Measurements from ENCODE around the gene METAP1D. TPM values are rescaled to one million over a fixed set of nuclear protein-coding genes. Genes with fewer than 3 reads are reported as not detected.
A peak's percentile ranks its signal among the peaks of the same experiment; 100 is the strongest.
"Not testable (repeated sequence)": the region's sequence is repeated elsewhere in the genome, so short reads cannot be mapped to it uniquely, and the experiment has no call there.

The METAP1D gene
- total and polyA plus RNA-seq, 8 donors: 2.8 to 24.4 (median 20.1) TPM

DNA sequence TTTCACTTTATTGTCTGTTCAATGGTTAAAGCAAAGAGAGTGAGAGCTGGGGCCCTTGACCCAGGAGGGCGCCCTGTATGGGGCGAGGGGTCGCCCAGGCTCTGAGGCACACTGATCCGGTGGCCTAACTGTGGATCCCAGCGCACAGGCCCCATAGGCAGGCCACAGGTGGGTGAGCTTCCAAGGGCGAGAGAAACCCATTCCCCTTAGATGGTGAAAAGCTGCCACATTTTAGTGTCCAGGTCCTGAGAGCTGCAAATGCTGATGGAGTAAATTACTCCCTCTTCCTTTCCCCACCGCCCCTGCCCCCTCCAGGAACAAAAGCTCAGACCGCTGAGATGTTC, 108.8 kb downstream of the METAP1D start:
- TF ChIP-seq, protein P1, sequence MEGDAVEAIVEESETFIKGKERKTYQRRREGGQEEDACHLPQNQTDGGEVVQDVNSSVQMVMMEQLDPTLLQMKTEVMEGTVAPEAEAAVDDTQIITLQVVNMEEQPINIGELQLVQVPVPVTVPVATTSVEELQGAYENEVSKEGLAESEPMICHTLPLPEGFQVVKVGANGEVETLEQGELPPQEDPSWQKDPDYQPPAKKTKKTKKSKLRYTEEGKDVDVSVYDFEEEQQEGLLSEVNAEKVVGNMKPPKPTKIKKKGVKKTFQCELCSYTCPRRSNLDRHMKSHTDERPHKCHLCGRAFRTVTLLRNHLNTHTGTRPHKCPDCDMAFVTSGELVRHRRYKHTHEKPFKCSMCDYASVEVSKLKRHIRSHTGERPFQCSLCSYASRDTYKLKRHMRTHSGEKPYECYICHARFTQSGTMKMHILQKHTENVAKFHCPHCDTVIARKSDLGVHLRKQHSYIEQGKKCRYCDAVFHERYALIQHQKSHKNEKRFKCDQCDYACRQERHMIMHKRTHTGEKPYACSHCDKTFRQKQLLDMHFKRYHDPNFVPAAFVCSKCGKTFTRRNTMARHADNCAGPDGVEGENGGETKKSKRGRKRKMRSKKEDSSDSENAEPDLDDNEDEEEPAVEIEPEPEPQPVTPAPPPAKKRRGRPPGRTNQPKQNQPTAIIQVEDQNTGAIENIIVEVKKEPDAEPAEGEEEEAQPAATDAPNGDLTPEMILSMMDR (IDR thresholded peaks at IDR 0.05): no peak
- intact Hi-C loops (cut with DNase I): loop anchor here in 1 of 2 donors (10.0 kb wide), 1 partner anchor 294 kb away; no protein-coding TSS in a partner anchor

DNA sequence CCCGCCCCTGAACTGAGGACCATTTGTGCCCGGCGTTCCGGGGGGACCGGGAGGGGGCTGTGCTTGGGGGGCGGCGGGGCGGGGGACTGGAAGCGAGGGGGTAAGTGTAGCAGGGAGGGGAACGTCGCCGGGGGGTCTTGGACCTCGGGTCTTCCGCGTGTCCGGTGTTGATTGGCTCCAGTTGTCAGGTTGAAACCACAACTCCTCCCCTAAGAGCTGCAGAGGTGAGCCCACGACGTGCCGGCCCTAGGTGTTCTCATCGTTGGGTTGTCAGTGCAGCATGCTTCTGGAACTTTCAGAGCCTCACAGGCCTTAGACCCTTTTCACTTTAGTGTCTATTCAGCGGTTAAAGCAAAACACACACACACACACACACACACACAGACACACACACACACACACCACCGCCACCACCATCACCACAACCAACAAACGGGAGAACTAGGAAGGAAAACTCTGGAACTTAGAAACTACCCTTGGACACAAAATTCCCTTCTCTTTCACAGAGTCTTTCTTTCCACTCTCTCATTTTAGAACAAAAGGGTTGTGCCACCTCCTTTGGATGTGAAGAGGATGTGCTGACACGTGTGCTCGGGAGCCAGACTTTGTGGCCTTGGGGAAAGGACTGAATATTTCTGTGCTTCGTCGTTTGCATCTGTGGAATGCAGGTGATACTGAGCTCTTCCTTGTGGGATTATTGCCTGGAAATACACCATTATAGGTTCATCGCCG, 109.7 kb downstream of the METAP1D start:
- H3K27ac ChIP-seq: no peak overlapping the region
- DNase-seq (no peak), ATAC-seq (no peak)
- H3K4me1 ChIP-seq: peaks cover 7 to 22% of the 10 kb centered on the region in 2 donors
- peaks cover 53 to 90% of the 10 kb centered on the region in 2 donors for H3K27me3 ChIP-seq
- no peaks in the 10 kb centered on the region for H3K9me3 ChIP-seq
- intact Hi-C loops (cut with DNase I): loop anchor here in 1 of 2 donors (10.0 kb wide), 1 partner anchor 295 kb away; no protein-coding TSS in a partner anchor
- no peak overlapping the region for H3K4me3 ChIP-seq
- H3K36me3 ChIP-seq: no peaks in the 10 kb centered on the region
- TF ChIP-seq, protein P1 (IDR thresholded peaks at IDR 0.05): no peak

More for the DNA sequence above, 108.8 kb downstream of the METAP1D start:
- Histone ChIP-seq H3K36me3 (no peaks in the 10 kb centered on the region), H3K4me1 (peaks cover 7 to 27% of the 10 kb centered on the region in 2 donors), H3K9me3 (no peaks in the 10 kb centered on the region), H3K27me3 (peaks cover 62 to 90% of the 10 kb centered on the region in 2 donors), H3K4me3 (no peak overlapping the region), H3K27ac (no peak overlapping the region)
- ATAC-seq (no peak), DNase-seq (no peak)

DNA sequence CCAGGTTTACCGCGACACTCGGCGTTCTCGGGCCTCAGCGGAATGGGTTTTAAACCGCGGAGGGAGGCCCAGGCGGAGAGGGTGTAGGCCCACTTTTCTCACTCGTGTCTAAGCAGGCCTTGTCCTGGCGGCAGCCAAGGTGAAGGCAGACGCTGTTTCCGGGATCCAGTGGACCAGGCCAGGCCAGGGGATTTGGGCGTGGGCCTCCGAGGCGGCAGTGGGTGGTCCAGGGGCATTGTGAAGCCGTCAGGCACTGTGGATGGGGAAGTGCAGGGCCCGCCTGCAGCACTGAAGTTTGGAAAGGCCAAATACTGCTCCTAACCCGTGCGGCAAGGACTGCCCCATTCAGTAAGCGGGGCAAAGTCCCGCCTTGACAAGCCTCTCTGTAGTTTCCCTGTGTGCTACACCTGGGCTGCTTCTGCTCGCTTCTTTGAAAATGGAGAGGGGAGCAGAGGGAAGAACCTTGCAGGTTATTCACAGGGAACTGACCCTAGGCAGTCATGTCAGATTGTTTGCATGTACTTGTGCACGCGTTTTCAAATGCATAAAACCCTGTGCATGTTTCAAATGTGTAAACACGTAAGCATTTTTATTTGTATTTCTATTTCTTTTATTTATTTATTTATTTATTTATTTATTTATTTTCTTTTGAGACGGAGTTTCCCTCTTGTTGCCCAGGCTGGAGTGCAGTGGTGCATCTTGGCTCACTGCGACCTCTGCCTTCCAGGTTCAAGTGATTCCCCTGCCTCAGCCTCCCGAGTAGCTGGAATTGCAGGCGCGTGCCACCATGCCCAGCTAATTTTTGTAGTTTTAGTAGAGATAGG, 110.4 kb downstream of the METAP1D start:
- H3K36me3 ChIP-seq: no peaks in the 10 kb centered on the region
- no peak for ATAC-seq
- intact Hi-C loops (cut with DNase I): loop anchor here in 1 of 2 donors (10.0 kb wide), 2 partner anchors 295 to 535 kb away; no protein-coding TSS in a partner anchor
- H3K27ac ChIP-seq: no peak overlapping the region
- DNase-seq: no peak
- peaks cover 7 to 22% of the 10 kb centered on the region in 2 donors for H3K4me1 ChIP-seq
- H3K4me3 ChIP-seq: no peak overlapping the region
- TF ChIP-seq, protein P1 (IDR thresholded peaks at IDR 0.05): no peak
- no peaks in the 10 kb centered on the region for H3K9me3 ChIP-seq
- peaks cover 45 to 89% of the 10 kb centered on the region in 2 donors for H3K27me3 ChIP-seq

DNA sequence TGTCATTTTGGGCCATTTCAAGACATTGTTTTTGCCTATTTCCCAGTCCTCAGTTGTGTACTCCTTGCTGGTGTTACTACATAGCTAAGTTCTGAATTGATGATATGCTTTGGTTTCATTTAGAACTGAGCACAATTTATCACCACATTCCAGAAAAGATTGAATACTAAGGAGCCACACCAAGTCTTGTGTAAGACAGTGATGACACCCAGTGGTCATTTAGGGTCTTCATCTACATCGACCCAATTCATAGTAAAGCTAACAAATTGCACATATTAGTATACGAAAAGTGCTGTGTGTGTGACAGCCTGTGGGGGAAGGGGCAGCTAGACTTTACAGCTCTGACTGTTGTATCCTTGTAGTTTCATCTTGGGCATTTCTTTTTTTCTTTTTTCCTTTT, 113.9 kb downstream of the METAP1D start:
- Histone ChIP-seq H3K27me3 (peaks cover 11 to 58% of the 10 kb centered on the region in 2 donors), H3K36me3 (no peaks in the 10 kb centered on the region), H3K4me1 (no peaks in the 10 kb centered on the region), H3K27ac (no peak overlapping the region), H3K9me3 (no peaks in the 10 kb centered on the region), H3K4me3 (no peak overlapping the region)
- DNase-seq: no peak
- TF ChIP-seq, protein P1 (IDR thresholded peaks at IDR 0.05): peak in 1 of 2 donors; percentile 30
- intact Hi-C loops (cut with DNase I): loop anchor here in 1 of 2 donors (10.0 kb wide), 1 partner anchor 539 kb away; no protein-coding TSS in a partner anchor
- ATAC-seq: no peak

DNA sequence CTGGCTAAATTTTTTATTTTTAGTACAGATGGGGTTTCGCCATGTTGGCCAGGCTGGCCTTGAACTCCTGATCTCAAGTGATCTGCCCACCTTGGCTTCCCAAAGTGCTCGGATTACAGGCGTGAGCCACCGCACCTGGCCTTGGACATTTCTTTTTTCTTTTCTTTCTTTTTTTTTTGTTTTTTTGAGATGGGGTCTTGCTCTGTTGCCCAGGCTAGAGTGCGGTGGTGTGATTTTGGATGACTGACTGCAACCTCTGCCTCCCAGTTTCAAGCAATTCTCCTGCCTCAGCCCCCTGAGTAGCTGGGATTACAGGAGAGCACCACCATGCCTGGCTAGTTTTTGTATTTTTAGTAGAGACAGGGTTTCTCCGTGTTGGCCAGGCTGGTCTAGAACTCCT, 114.4 kb downstream of the METAP1D start:
- not testable (repeated sequence) for H3K4me3 ChIP-seq, H3K36me3 ChIP-seq, DNase-seq, H3K4me1 ChIP-seq, H3K27ac ChIP-seq, ATAC-seq, H3K9me3 ChIP-seq
- H3K27me3 ChIP-seq: peaks cover 6 to 52% of the 10 kb centered on the region in 2 donors
- intact Hi-C loops (cut with DNase I): loop anchor here in 1 of 2 donors (10.0 kb wide), 1 partner anchor 539 kb away; no protein-coding TSS in a partner anchor

All from left lung (tissue), 10 donors.